ENCODE results near the gene FCGR3A.
"Not testable (repeated sequence)": the region's sequence is repeated elsewhere in the genome, so short reads cannot be mapped to it uniquely, and the experiment has no call there.

DNA sequence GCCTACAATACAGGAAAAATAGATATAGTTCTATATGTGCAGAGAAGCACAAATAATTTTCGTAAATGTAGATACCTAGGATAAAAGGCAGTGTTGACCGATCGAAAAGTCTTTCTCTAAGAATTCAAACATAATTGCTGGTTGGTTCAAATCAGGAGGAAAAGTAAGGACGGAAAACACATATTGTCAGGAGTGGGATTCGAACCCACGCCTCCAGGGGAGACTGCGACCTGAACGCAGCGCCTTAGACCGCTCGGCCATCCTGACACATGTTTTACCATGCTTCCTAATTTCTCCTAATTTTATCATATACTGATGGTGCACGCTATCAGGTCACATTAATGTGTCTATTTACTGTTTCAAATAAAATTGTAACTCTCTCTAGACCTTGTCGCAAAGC, 19.5 kb downstream of the FCGR3A start:
- not testable (repeated sequence) for TF ChIP-seq EZH2 (IDR thresholded peaks at IDR 0.05; ENCODE audit: low read length, unreplicated experiment); EZH2phosphoT487 (IDR thresholded peaks at IDR 0.05; ENCODE audit: borderline replicate concordance, low read length)
- TF ChIP-seq, protein P1, sequence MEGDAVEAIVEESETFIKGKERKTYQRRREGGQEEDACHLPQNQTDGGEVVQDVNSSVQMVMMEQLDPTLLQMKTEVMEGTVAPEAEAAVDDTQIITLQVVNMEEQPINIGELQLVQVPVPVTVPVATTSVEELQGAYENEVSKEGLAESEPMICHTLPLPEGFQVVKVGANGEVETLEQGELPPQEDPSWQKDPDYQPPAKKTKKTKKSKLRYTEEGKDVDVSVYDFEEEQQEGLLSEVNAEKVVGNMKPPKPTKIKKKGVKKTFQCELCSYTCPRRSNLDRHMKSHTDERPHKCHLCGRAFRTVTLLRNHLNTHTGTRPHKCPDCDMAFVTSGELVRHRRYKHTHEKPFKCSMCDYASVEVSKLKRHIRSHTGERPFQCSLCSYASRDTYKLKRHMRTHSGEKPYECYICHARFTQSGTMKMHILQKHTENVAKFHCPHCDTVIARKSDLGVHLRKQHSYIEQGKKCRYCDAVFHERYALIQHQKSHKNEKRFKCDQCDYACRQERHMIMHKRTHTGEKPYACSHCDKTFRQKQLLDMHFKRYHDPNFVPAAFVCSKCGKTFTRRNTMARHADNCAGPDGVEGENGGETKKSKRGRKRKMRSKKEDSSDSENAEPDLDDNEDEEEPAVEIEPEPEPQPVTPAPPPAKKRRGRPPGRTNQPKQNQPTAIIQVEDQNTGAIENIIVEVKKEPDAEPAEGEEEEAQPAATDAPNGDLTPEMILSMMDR (conservative IDR thresholded peaks at IDR 0.05; ENCODE audit: low read depth, low read length): not testable (repeated sequence)
